Tibial nerve (tissue), 4 donors: ENCODE measurements around the gene FGR. TPM values are rescaled to one million over a fixed set of nuclear protein-coding genes. Genes with fewer than 3 reads are reported as not detected.

Experiments used
- DNase-seq, 2 donors: peaks; one replicate each; pipeline ENCODE4 v3.0.0-alpha.2; 2019; ENCODE audit warnings: low spot score in 2 of 2
- H3K27ac ChIP-seq, 4 donors: fragments of 200-600 bp; sonication (generic) in 3 of 4; one replicate each; pipeline ENCODE4 v1.5.1; 2017 to 2019; ENCODE audit warnings: mild to moderate bottlenecking in 1 of 4
- H3K27me3 ChIP-seq, 2 donors: fragments of 200-600 bp; sonication (generic) in 1 of 2; one replicate each; pipeline versions ENCODE4 v1.5.1 to v1.6.0; 2017 to 2019
- H3K36me3 ChIP-seq, 3 donors: fragments of 200-600 bp; sonication (generic); one replicate each; pipeline ENCODE4 v1.5.1; 2018 to 2019
- H3K4me1 ChIP-seq, 4 donors: fragments of 200-600 bp; sonication (generic) in 3 of 4; one replicate each; pipeline ENCODE4 v1.5.1; 2017 to 2019
- H3K4me3 ChIP-seq, 4 donors: fragments of 200-600 bp; sonication (generic) in 3 of 4; one replicate each; pipeline ENCODE4 v1.5.1; 2017 to 2019; ENCODE audit warnings: mild to moderate bottlenecking in 1 of 4, moderate library complexity in 1 of 4
- H3K9me3 ChIP-seq, 4 donors: fragments of 200-600 bp; sonication (generic) in 3 of 4; one replicate each; pipeline ENCODE4 v1.5.1; 2017 to 2019
- EP300 ChIP-seq, 2 donors: sonication (generic); formaldehyde crosslinking; IDR thresholded peaks; one replicate each; pipeline ENCODE4 v1.6.1; 2017; ENCODE audit warnings: antibody characterized with exemption in 2 of 2, mild to moderate bottlenecking in 1 of 2
- POLR2A ChIP-seq, 2 donors: fragments of 450-650 bp; IDR thresholded peaks; one replicate each; pipeline ENCODE4 v1.6.1; 2017; ENCODE audit warnings: antibody characterized with exemption in 2 of 2, mild to moderate bottlenecking in 2 of 2, moderate library complexity in 2 of 2
- WGBS, 2 donors: methylation state at CpG; one replicate each; pipeline ENCODE4 v1.1.5; 2018; 5-methylcytosine and 5-hydroxymethylcytosine counted together
- total RNA-seq, 4 donors: library from RNA; depleted of rRNA; stranded (reverse); fragments of >200 nt; gene quantifications; one replicate each; pipeline ENCODE4 v1.1.0, GENCODE V29; 2016
- TF ChIP-seq, protein P1 (sequence below), 5 experiments: fragments of 200-600 bp in 3 of 5; fragments of 450-650 bp in 2 of 5; sonication (generic) in 3 of 5; IDR thresholded peaks; one replicate each; pipeline ENCODE4 v1.5.1; 2016 to 2019; ENCODE audit warnings: antibody characterized with exemption in 5 of 5, mild to moderate bottlenecking in 3 of 5, moderate library complexity in 2 of 5

FGR gene
- total RNA-seq, 4 donors from 2014 or later = 18.4 to 63.9 (median 22.6) TPM

GRCh38 chr1:27609618-27610240 is 25.3 kb downstream of the FGR start:
- TF ChIP-seq, protein P1, sequence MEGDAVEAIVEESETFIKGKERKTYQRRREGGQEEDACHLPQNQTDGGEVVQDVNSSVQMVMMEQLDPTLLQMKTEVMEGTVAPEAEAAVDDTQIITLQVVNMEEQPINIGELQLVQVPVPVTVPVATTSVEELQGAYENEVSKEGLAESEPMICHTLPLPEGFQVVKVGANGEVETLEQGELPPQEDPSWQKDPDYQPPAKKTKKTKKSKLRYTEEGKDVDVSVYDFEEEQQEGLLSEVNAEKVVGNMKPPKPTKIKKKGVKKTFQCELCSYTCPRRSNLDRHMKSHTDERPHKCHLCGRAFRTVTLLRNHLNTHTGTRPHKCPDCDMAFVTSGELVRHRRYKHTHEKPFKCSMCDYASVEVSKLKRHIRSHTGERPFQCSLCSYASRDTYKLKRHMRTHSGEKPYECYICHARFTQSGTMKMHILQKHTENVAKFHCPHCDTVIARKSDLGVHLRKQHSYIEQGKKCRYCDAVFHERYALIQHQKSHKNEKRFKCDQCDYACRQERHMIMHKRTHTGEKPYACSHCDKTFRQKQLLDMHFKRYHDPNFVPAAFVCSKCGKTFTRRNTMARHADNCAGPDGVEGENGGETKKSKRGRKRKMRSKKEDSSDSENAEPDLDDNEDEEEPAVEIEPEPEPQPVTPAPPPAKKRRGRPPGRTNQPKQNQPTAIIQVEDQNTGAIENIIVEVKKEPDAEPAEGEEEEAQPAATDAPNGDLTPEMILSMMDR (IDR thresholded peaks at IDR 0.05) = no peak
- TF ChIP-seq EP300 (IDR thresholded peaks at IDR 0.05) = no peak
- no peak for TF ChIP-seq POLR2A (IDR thresholded peaks at IDR 0.05)
- DNase-seq = no peak
- Histone ChIP-seq H3K4me1 (peaks cover 0 to 38% (median 15%) of the 10 kb centered on the region in 4 donors), H3K36me3 (no peaks in the 10 kb centered on the region), H3K4me3 (no peak overlapping the region), H3K27ac (no peak overlapping the region), H3K9me3 (no peaks in the 10 kb centered on the region), H3K27me3 (no peaks in the 10 kb centered on the region)
- 80 to 82% methylated on average over 12 of the region's 12 CpGs for WGBS, 2 donors

DNA sequence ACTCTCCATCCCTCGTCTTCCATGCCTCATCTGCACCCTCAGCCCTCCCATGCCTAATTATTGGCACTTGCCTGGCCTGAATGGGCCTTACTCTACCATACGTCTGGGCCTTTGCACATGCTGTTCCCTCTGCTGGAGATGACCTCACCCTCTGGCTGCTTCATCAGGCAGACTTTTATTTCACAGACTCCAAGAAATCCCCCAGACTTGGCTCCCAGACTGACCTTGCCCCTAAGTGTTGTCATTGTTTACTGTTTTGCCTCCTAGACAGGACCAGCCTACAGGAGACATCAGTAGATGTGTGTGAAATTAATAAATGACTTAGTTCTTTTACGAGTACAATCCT is 25.8 kb downstream of the FGR start:
- Histone ChIP-seq H3K36me3 (no peaks in the 10 kb centered on the region), H3K27me3 (no peaks in the 10 kb centered on the region), H3K27ac (no peak overlapping the region), H3K4me3 (no peak overlapping the region), H3K4me1 (peaks cover 0 to 38% (median 17%) of the 10 kb centered on the region in 4 donors), H3K9me3 (no peaks in the 10 kb centered on the region)
- WGBS, 2 donors = 50 to 51% methylated on average over 3 of the region's 3 CpGs
- DNase-seq = no peak
- TF ChIP-seq, protein P1 (IDR thresholded peaks at IDR 0.05) = no peak
- TF ChIP-seq EP300 (IDR thresholded peaks at IDR 0.05) (no peak), POLR2A (IDR thresholded peaks at IDR 0.05) (no peak)

DNA sequence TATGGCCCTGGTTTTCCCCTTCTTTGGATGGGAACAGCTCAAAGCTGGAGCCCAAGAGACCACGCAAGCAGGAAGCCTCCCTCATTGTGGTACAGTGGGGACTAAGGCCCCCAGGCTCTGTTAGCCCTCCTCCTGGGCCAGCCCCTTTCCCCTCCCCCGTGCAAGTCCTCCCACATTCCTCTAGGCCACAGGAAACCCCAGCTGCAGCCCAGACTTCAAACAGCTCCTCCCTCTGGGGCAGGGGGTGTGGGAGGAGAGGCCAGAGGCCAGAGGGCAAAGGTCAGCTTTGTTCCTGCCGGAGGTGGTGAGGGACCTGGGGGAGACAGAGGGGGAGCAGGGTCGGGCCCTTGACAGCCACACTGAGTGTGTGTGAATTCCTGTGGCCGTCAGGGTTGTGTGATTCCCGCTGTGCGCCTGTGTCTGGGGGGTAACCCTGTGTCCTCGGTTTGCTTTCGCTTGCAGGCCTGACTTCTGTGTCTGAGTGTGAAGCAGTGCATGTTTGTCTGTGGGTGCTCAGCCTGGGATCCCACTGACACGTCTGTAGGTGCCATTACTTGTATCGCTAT is 27.7 kb downstream of the FGR start:
- Histone ChIP-seq H3K4me3 (no peak overlapping the region), H3K36me3 (no peaks in the 10 kb centered on the region), H3K9me3 (no peaks in the 10 kb centered on the region), H3K4me1 (peaks cover 0 to 42% (median 21%) of the 10 kb centered on the region in 4 donors), H3K27ac (peak overlapping the region in 1 of 4 donors; percentile 53), H3K27me3 (no peaks in the 10 kb centered on the region)
- DNase-seq = no peak
- WGBS, 2 donors = 43 to 51% methylated on average over 8 to 11 of the region's 11 CpGs
- TF ChIP-seq EP300 (IDR thresholded peaks at IDR 0.05) (no peak), POLR2A (IDR thresholded peaks at IDR 0.05) (no peak)
- TF ChIP-seq, protein P1 (IDR thresholded peaks at IDR 0.05) = no peak

DNA sequence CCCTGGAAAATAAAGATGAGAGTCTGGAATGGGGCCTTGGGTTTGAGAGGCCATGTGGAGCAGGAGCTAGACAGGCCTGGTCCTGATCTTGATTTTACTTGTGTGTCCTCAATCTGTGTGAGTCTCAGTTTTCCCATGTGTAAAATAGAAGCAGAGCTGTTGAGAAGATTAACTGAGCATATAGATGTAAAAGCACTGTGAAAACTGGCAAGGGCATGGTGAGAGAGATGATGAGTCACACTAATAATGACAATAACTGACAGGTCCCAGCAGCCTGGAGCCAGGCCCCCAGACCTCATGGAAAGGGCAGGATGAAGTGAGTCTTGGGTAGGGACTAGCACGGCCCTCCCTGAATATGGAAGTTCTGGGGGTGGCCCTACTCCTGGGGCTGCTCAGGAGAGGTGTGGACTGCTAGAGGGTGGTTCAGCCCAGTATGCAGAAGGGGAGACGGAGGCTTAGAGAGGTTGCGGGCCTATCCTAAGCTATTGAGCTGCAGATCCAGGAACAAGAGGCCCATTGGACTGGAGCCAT is 28.2 kb downstream of the FGR start:
- DNase-seq = no peak
- Histone ChIP-seq H3K9me3 (no peaks in the 10 kb centered on the region), H3K4me3 (no peak overlapping the region), H3K4me1 (peaks cover 0 to 48% (median 26%) of the 10 kb centered on the region in 4 donors), H3K27me3 (no peaks in the 10 kb centered on the region), H3K36me3 (no peaks in the 10 kb centered on the region), H3K27ac (peak overlapping the region in 2 of 4 donors; percentile 53 to 69)
- TF ChIP-seq, protein P1 (IDR thresholded peaks at IDR 0.05) = no peak
- no peak for TF ChIP-seq EP300 (IDR thresholded peaks at IDR 0.05)
- TF ChIP-seq POLR2A (IDR thresholded peaks at IDR 0.05) = no peak
- 46 to 65% methylated on average over 3 of the region's 3 CpGs for whole genome bisulfite sequencing, 2 donors
